GM12872 (cell line): ENCODE results near the gene EPX.

Experiments
- CTCF ChIP-seq: IDR thresholded peaks from 3 replicates; pipeline ENCODE4 v1.5.1; 2011; ENCODE audit warnings: low read depth, mild to moderate bottlenecking, low read length, moderate library complexity; ENCODE audit not compliant: insufficient read depth

Gene EPX

GRCh38 chr17:58238147-58238634, 45.7 kb downstream of the EPX start, which contains the start of gene LPO:
Gene LPO (plus strand): TSS chr17:58238584. CDS start chr17:58242980, 4,396 bp downstream.
- TF ChIP-seq CTCF = no peak

GRCh38 chr17:58239987-58240386, 47.5 kb downstream of the EPX start:
- no peak for TF ChIP-seq CTCF

- TF ChIP-seq CTCF = no peak
Observed at GRCh38 chr17:58242171-58242784, 49.8 kb downstream of the EPX start.

- no peak for TF ChIP-seq CTCF
Observed at GRCh38 chr17:58244963-58245362, 52.4 kb downstream of the EPX start.

GRCh38 chr17:58245428-58246103, 53.0 kb downstream of the EPX start:
- TF ChIP-seq CTCF = no peak

GRCh38 chr17:58246104-58246740, 53.7 kb downstream of the EPX start:
- no peak for TF ChIP-seq CTCF

- no peak for TF ChIP-seq CTCF
Observed at GRCh38 chr17:58246781-58247180, 54.3 kb downstream of the EPX start.
